ELR (cell line): Measurements from ENCODE around the gene PLRG1.

Experiments
- DNase-seq: peaks from one replicate; pipeline ENCODE4 v3.0.0-alpha.2; 2015; ENCODE audit warnings: low read depth

The PLRG1 gene

GRCh38 chr4:154573190-154573870 is 23.1 kb upstream of the PLRG1 start:
- no peak for DNase-seq

GRCh38 chr4:154569584-154569983 is 19.4 kb upstream of the PLRG1 start:
- DNase-seq, result no peak

- DNase-seq, result no peak
These were observed 18.8 kb upstream of the PLRG1 start for GRCh38 chr4:154569028-154569427.

GRCh38 chr4:154566639-154567204 is 16.5 kb upstream of the PLRG1 start:
- DNase-seq, result peak; percentile 9

- DNase-seq, result no peak
These were observed 15.5 kb upstream of the PLRG1 start for GRCh38 chr4:154565704-154566103.

- no peak for DNase-seq
These were observed 14.1 kb upstream of the PLRG1 start for GRCh38 chr4:154564311-154564710.

GRCh38 chr4:154562697-154563254 is 12.6 kb upstream of the PLRG1 start, which contains the start of gene FGB:
FGB (plus strand) TSS chr4:154563011; CDS start chr4:154563019, 8 bp downstream.
- no peak for DNase-seq

- peak; percentile 72 for DNase-seq
These were observed 10.6 kb upstream of the PLRG1 start for GRCh38 chr4:154560824-154561231.

GRCh38 chr4:154560419-154560801 is 10.2 kb upstream of the PLRG1 start:
- no peak for DNase-seq

GRCh38 chr4:154559494-154560418 is 9.6 kb upstream of the PLRG1 start:
- peak; percentile 67 for DNase-seq

GRCh38 chr4:154559141-154559493 is 8.9 kb upstream of the PLRG1 start:
- DNase-seq, result no peak

GRCh38 chr4:154551872-154552686 is 1.9 kb upstream of the PLRG1 start:
- peak; percentile 77 for DNase-seq

GRCh38 chr4:154545689-154546088 is 4.5 kb downstream of the PLRG1 start:
- DNase-seq, result no peak

- DNase-seq, result no peak
These were observed 7.8 kb downstream of the PLRG1 start for GRCh38 chr4:154542271-154542879.

- no peak for DNase-seq
These were observed 15.9 kb downstream of the PLRG1 start for GRCh38 chr4:154534296-154534695.

GRCh38 chr4:154529728-154530519 is 20.3 kb downstream of the PLRG1 start:
- no peak for DNase-seq

- DNase-seq, result no peak
These were observed 21.3 kb downstream of the PLRG1 start for GRCh38 chr4:154528869-154529268.

- DNase-seq, result no peak
These were observed 22.9 kb downstream of the PLRG1 start for GRCh38 chr4:154527308-154527707.

- no peak for DNase-seq
These were observed 24.0 kb downstream of the PLRG1 start for GRCh38 chr4:154526151-154526550.

GRCh38 chr4:154521607-154522006 is 28.6 kb downstream of the PLRG1 start:
- no peak for DNase-seq
